ENCODE data around the gene COPS3.

The COPS3 gene

GRCh38 chr17:17231621-17232302 lies 49.3 kb downstream of the COPS3 start:
- TF ChIP-seq CTCF (IDR thresholded peaks at IDR 0.05; ENCODE audit: control extremely low read depth, extremely low read depth, low read depth, missing control alignments), result no peak
- DNase-seq (ENCODE audit: extremely low spot score), result no peak
- ChIA-PET CTCF (interaction anchor here (1.0 to 1.2 kb wide), 2 partner anchors 20 to 24 kb away, joined by 3 read pairs; no protein-coding TSS in a partner anchor), POLR2A (no interaction called here)

DNA sequence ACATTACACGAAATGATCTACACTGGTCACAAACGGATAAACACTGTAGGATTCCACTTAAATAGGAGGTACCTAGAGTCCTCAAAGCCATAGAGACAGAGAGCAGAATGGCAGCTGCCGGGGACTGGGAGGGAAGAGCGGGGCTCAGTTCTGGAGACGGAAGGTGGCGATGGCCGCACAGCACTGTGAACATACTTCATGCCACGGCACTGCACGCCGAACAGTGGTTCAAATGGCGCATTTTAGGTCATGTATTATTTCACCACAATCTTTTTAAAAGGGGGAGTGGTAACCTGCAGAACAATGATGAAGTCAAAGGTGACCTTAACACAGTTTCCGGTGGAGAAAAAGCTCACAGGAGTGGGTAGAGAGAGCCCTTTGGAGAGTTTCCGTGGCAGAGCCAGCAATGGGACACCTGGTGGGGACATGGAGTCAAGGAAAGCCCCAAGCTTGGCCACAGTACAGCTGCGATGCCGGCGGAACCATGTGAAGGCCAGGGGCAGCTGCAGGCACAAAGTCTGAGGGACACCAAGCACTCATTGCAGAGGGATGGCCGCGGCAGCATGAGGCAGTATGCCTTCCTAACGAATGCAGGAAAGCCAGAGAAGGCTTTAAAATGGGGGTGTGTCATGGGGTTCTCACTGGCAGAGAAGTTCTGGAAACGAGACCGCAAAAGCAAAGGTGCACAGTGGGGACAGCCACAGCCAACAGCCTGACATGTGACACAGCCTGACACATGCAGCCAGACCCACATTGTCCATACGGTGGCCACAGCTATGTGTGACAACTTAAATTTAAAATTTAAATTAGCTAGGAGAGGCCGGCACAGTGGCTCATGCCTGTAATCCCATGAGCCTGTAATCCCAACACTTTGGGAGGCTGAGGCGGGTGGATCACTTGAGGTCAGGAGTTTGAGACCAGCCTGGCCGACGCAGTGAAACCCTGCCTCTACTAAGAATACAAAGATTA lies 51.3 kb downstream of the COPS3 start:
- ChIA-PET POLR2A (no interaction called here), CTCF (interaction anchor here (1.0 kb wide), 2 partner anchors 48 to 54 kb away, joined by 3 read pairs; no protein-coding TSS in a partner anchor)
- no peak for TF ChIP-seq CTCF (IDR thresholded peaks at IDR 0.05; ENCODE audit: control extremely low read depth, extremely low read depth, low read depth, missing control alignments)
- DNase-seq (ENCODE audit: extremely low spot score), result no peak

DNA sequence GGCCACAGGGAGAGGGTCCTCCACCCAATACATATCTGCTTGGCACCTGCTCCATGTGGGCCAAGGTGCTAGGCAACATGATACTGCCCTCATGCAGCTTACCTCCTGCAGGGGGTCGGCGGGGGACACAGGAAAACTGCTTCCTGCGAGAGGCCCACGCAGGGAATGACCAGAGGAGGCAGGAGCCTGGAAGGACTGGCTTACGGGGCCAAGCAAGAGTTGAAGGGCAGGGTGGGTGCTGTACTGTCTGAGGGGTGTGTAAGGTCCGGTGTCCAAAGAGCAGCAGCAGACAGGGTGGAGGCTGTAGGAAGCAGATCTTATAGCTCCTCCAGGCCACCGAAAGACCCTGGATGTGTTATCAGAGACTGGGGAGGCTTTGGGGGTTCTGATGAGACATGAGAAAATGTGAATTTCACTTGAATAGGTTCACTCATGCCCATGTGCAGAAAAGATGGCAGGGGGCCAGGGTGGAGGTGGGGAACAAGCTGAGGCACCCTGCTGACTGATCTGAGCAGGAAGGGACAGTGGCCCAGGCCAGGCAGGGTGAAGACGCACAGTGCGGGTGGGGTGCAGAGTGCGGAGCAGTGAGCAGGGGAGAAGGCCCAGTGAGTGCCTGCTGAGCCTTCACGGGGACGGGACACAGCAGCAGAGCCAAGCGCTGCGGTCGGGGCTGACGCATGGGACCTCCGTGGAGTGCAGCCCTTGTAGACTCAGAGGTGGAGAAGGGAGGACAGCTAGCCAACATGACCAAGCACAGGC lies 52.3 kb downstream of the COPS3 start:
- CTCF ChIA-PET, result interaction anchor here (1.0 kb wide), 1 partner anchor 55 kb away, joined by 3 read pairs; no protein-coding TSS in a partner anchor
- POLR2A ChIA-PET, result interaction anchor here (0.7 kb wide), 1 partner anchor 20 kb away, joined by 5 read pairs; no protein-coding TSS in a partner anchor
- DNase-seq (ENCODE audit: extremely low spot score), result no peak
- no peak for TF ChIP-seq CTCF (IDR thresholded peaks at IDR 0.05; ENCODE audit: control extremely low read depth, extremely low read depth, low read depth, missing control alignments)

DNA sequence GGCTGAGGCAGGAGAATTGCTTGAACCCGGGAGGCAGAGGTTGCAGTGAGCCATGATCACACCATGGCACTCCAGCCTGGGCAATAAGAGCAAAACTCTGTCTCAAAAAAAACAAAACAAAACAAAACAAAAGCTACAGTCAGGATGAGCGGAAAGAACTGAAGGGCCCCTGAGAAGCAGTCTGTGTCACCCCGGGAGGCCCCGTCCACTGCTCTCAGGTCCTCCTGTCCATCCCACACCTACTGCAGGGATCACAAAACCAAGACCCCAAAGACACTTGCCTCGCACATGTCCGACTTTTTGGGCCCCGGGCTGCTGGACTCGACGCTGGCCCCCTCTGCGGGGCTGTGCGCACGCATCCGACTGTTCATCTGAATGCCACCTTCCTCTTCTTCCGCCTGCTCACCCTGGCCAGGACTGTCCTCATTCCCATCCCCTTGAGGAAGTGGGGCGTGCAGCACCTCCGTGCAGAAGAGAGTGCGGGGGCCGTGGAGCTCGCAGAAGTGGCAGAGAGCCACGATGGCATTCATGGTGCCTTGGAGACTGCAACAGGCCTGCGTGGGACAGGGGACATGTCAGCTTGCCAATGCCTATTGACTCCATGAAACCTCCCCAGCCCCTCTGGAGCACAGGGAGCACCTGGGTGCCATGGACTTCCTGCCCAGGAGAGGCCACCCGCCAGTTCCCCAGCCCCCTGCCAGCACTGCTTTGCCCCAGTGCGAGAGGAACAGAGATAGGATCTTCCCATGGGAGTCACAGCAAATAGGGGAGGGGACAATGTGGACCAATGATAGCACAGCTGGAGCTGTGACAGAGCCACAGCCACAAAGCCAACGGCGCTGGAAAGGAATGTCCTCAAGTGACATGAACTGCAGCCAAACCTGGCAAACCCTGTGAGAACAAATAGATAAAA lies 53.2 kb downstream of the COPS3 start:
- ChIA-PET POLR2A (no interaction called here), CTCF (no interaction called here)
- DNase-seq (ENCODE audit: extremely low spot score), result no peak
- TF ChIP-seq CTCF (IDR thresholded peaks at IDR 0.05; ENCODE audit: control extremely low read depth, extremely low read depth, low read depth, missing control alignments), result no peak

GRCh38 chr17:17226451-17227265 lies 54.4 kb downstream of the COPS3 start:
- ChIA-PET POLR2A (no interaction called here), CTCF (interaction anchor here (0.9 to 1.5 kb wide), 2 partner anchors 10 to 17 kb away, joined by 3 read pairs; partner anchors contain the start of gene FLCN)
- no peak for DNase-seq (ENCODE audit: extremely low spot score)
- TF ChIP-seq CTCF (IDR thresholded peaks at IDR 0.05; ENCODE audit: control extremely low read depth, extremely low read depth, low read depth, missing control alignments), result no peak

Data from GM10248 (cell line).